HCT116 (cell line): ENCODE measurements around the gene PPT2. TPM values are rescaled to one million over a fixed set of nuclear protein-coding genes. Genes with fewer than 3 reads are reported as not detected.

Source experiments
- ATAC-seq: fragments of 200-7000 bp; cut with Tn5 transposase; 2 replicates; pipeline ENCODE4 v1.9.1; 2020; ENCODE audit warnings: mild to moderate bottlenecking, moderate library complexity
- BruUV-seq: library from RNA; stranded (reverse); fragments of 400-500 nt; replicated peaks from 2 replicates; lab custom pipeline; 2021; lab: Mats Ljungman, UMichigan
- CTCF ChIA-PET: fragments of 300-600 bp; sonication (Branson Sonifier 250); formaldehyde crosslinking; loops from one replicate; lab custom pipeline; 2021; ENCODE audit warnings: antibody characterized with exemption; lab: Charles Lee
- POLR2A ChIA-PET: fragments of 300-600, 350-600 bp; sonication (Branson Sonifier 250); formaldehyde crosslinking; loops from one replicate; lab custom pipeline; 2021; ENCODE audit warnings: antibody characterized with exemption; lab: Charles Lee
- RAD21 ChIA-PET, 2 experiments: fragments of 300-600 bp; sonication (Branson Sonifier 250); formaldehyde crosslinking; loops; one replicate each; lab custom pipeline; 2023; ENCODE audit warnings: low total read pairs in 2 of 2; ENCODE audit not compliant: uncharacterized antibody in 2 of 2, unreplicated experiment in 2 of 2, low non-redundant PET in 1 of 2; lab: Charles Lee
- DNase-seq: peaks from one replicate; pipeline ENCODE4 v3.0.0-alpha.2; 2010; ENCODE audit warnings: low read depth, low spot score
- H2AFZ ChIP-seq: fragments of 200-600 bp; shearing (Covaris generic), sonication (generic); 2 replicates; pipeline ENCODE4 v1.6.1; 2017; ENCODE audit warnings: low read depth, mixed run types, mixed read lengths, antibody characterized with exemption, low read length; ENCODE audit not compliant: poor library complexity, severe bottlenecking
- H3K27ac ChIP-seq: 2 replicates; pipeline ENCODE4 v1.5.1; 2012; ENCODE audit warnings: low read depth, low read length
- H3K27me3 ChIP-seq: fragments of 200-600 bp; sonication (generic); 2 replicates; pipeline ENCODE4 v1.6.1; 2016; ENCODE audit warnings: mixed run types, low read length, mixed read lengths; ENCODE audit not compliant: insufficient read depth
- H3K36me3 ChIP-seq, 2 experiments: fragments of 200-500 bp in 1 of 2; fragments of 200-600 bp in 1 of 2; sonication (Bioruptor generic) in 1 of 2; sonication (generic) in 1 of 2; 2 replicates each; pipeline versions ENCODE4 v1.5.1 to v1.6.1; 2014 to 2016; ENCODE audit warnings: low read length in 2 of 2, inconsistent platforms in 1 of 2, mixed read lengths in 1 of 2, mixed run types in 1 of 2; ENCODE audit not compliant: insufficient read depth in 2 of 2, control insufficient read depth in 1 of 2
- H3K4me1 ChIP-seq, 2 experiments: fragments of 200-600 bp in 1 of 2; sonication (generic) in 1 of 2; 2 replicates each; pipeline versions ENCODE4 v1.5.1 to v1.6.1; 2012 to 2017; ENCODE audit warnings: low read length in 2 of 2, inconsistent platforms in 1 of 2, mild to moderate bottlenecking in 1 of 2, mixed read lengths in 1 of 2, mixed run types in 1 of 2, moderate library complexity in 1 of 2; ENCODE audit not compliant: insufficient read depth in 2 of 2, control insufficient read depth in 1 of 2
- H3K4me2 ChIP-seq: fragments of 200-600 bp; sonication (generic); 2 replicates; pipeline ENCODE4 v1.6.1; 2017; ENCODE audit warnings: mixed run types, low read length, mixed read lengths
- H3K4me3 ChIP-seq, 2 experiments: fragments of 200-600 bp in 1 of 2; sonication (generic) in 1 of 2; replicated peaks in 1 of 2; 2 replicates each; pipeline ENCODE4 v1.5.1; 2011 to 2016; ENCODE audit warnings: low read length in 2 of 2, control low read depth in 1 of 2, low read depth in 1 of 2, mild to moderate bottlenecking in 1 of 2, mixed read lengths in 1 of 2, mixed run types in 1 of 2
- H3K79me2 ChIP-seq: fragments of 200-600 bp; sonication (generic); 2 replicates; pipeline ENCODE4 v1.6.1; 2017; ENCODE audit warnings: mild to moderate bottlenecking, mixed run types, low read length, moderate library complexity, mixed read lengths; ENCODE audit not compliant: insufficient read depth
- H3K9ac ChIP-seq: fragments of 200-600 bp; sonication (generic); 2 replicates; pipeline ENCODE4 v1.6.1; 2016; ENCODE audit warnings: low read length, mixed read lengths
- H3K9me2 ChIP-seq: fragments of 200-600 bp; sonication (generic), shearing (Covaris generic); 2 replicates; pipeline ENCODE4 v1.6.1; 2017; ENCODE audit warnings: mixed run types, mild to moderate bottlenecking, moderate library complexity; ENCODE audit not compliant: insufficient read depth
- H3K9me3 ChIP-seq, 2 experiments: fragments of 200-500 bp in 1 of 2; fragments of 200-600 bp in 1 of 2; sonication (Bioruptor generic) in 1 of 2; sonication (generic) in 1 of 2; 2 replicates each; pipeline ENCODE4 v1.6.1; 2014 to 2017; ENCODE audit warnings: low read length in 2 of 2, mixed read lengths in 2 of 2, inconsistent platforms in 1 of 2, low read depth in 1 of 2, mild to moderate bottlenecking in 1 of 2, mixed run types in 1 of 2, moderate library complexity in 1 of 2; ENCODE audit not compliant: control insufficient read depth in 1 of 2, insufficient read depth in 1 of 2
- H4K20me1 ChIP-seq: fragments of 200-600 bp; sonication (generic), shearing (Covaris generic); 2 replicates; pipeline ENCODE4 v1.6.1; 2017; ENCODE audit warnings: mixed run types, mild to moderate bottlenecking, moderate library complexity; ENCODE audit not compliant: insufficient read depth
- CBX3 ChIP-seq: IDR thresholded peaks from 2 replicates; pipeline ENCODE4 v1.6.1; 2012; ENCODE audit warnings: low read depth
- EGR1 ChIP-seq: IDR thresholded peaks from 2 replicates; pipeline ENCODE4 v1.6.1; 2012; ENCODE audit warnings: low read depth
- EZH2 ChIP-seq: fragments of 200-600 bp; sonication (generic); IDR thresholded peaks from 2 replicates; pipeline ENCODE4 v1.6.1; 2017; ENCODE audit warnings: antibody characterized with exemption, mixed run types
- FOSL1 ChIP-seq: IDR thresholded peaks from 2 replicates; pipeline ENCODE4 v1.6.1; 2012; ENCODE audit warnings: low read depth
- POLR2AphosphoS5 ChIP-seq: IDR thresholded peaks from 2 replicates; pipeline ENCODE4 v1.6.1; 2011; ENCODE audit warnings: mild to moderate bottlenecking, low read depth, low read length, moderate library complexity
- RAD21 ChIP-seq: IDR thresholded peaks from 2 replicates; pipeline ENCODE4 v1.6.1; 2012; ENCODE audit warnings: low read depth, mild to moderate bottlenecking
- SRF ChIP-seq: IDR thresholded peaks from 2 replicates; pipeline ENCODE4 v1.6.1; 2012; ENCODE audit warnings: low read depth
- YY1 ChIP-seq: IDR thresholded peaks from 2 replicates; pipeline ENCODE4 v1.6.1; 2011; ENCODE audit warnings: low read length, low read depth, moderate library complexity, mild to moderate bottlenecking; ENCODE audit not compliant: insufficient replicate concordance; ENCODE audit errors: extremely low read depth
- ZNF274 ChIP-seq: fragments of 200-500 bp; sonication (Bioruptor generic); IDR thresholded peaks from 2 replicates; pipeline ENCODE4 v1.6.1; 2014; ENCODE audit warnings: mild to moderate bottlenecking, low read depth, low read length, inconsistent platforms
- intact Hi-C: fragments of 100-400 bp; cut with micrococcal nuclease; formaldehyde crosslinking; loops from 2 replicates; pipeline ENCODE4 v1.10.0; 2022
- total RNA-seq: library from RNA; stranded (reverse); gene quantifications from one replicate; pipeline ENCODE4 v1.2.1, GENCODE V29; 2021; ENCODE audit not compliant: unreplicated experiment
- TF ChIP-seq, protein P1 (sequence below), 3 experiments: fragments of 200-600 bp in 1 of 3; sonication (generic) in 1 of 3; IDR thresholded peaks in 2 of 3; conservative IDR thresholded peaks in 1 of 3; 2 replicates each; pipeline ENCODE4 v1.5.1; 2012 to 2017; ENCODE audit warnings: low read depth in 2 of 3, low read length in 2 of 3, antibody characterized with exemption in 1 of 3, borderline replicate concordance in 1 of 3, control low read depth in 1 of 3, mild to moderate bottlenecking in 1 of 3, mixed read lengths in 1 of 3, mixed run types in 1 of 3, moderate library complexity in 1 of 3; ENCODE audit not compliant: insufficient read depth in 1 of 3
- TF ChIP-seq, protein P2 (sequence below): IDR thresholded peaks from 2 replicates; pipeline ENCODE4 v1.6.1; 2011; ENCODE audit warnings: mild to moderate bottlenecking, low read length, moderate library complexity; ENCODE audit not compliant: insufficient replicate concordance; ENCODE audit errors: extremely low read depth

PPT2 gene
- total RNA-seq, 1 experiment from 2014 or later = 21.0 TPM

GRCh38 chr6:32127717-32128592 is 26.0 kb upstream of the PPT2 start, which contains the start of gene ATF6B:
Gene ATF6B (minus strand): TSS chr6:32128246. CDS start chr6:32128207, 39 bp downstream.
- Histone ChIP-seq H2AFZ (no peak within 1 kb of the TSS), H4K20me1 (no peaks in the 10 kb centered on the region), H3K36me3 (peaks cover 0 to 2% of the 10 kb centered on the region in 2 experiments; a peak in 1 of 4 replicates), H3K27me3 (no peaks in the 10 kb centered on the region), H3K4me2 (peak within 1 kb of the TSS; percentile 86), H3K9ac (peak within 1 kb of the TSS; percentile 93), H3K27ac (peak within 1 kb of the TSS; percentile 92), H3K9me3 (no peaks in the 10 kb centered on the region), H3K4me3 (peak within 1 kb of the TSS; percentile 94 to 100), H3K79me2 (peaks cover 27% of the 10 kb centered on the region), H3K9me2 (no peaks in the 10 kb centered on the region), H3K4me1 (peaks cover 24 to 31% of the 10 kb centered on the region in 2 experiments)
- TF ChIP-seq POLR2AphosphoS5 (peak; percentile 53), YY1 (peak; percentile 91), CBX3 (no peak)
- intact Hi-C loops = no loop called here
- BruUV-seq = TSS peak; percentile 18
- ChIA-PET CTCF (interaction anchor here (0.5 to 1.8 kb wide), 6 partner anchors 9 to 68 kb away, joined by 3 to 18 read pairs (median 4); no protein-coding TSS in a partner anchor), RAD21 (interaction anchor here in 1 of 2 experiments (1.2 to 1.9 kb wide), 2 partner anchors 9 to 68 kb away, joined by 3 to 4 read pairs; no protein-coding TSS in a partner anchor), POLR2A (interaction anchor here (0.6 to 1.9 kb wide), 7 partner anchors 15 to 844 kb away, joined by 3 to 10 read pairs (median 4); partner anchors contain the start of gene PBX2)
- DNase-seq (peak; percentile 98), ATAC-seq (peak; percentile 89)

DNA sequence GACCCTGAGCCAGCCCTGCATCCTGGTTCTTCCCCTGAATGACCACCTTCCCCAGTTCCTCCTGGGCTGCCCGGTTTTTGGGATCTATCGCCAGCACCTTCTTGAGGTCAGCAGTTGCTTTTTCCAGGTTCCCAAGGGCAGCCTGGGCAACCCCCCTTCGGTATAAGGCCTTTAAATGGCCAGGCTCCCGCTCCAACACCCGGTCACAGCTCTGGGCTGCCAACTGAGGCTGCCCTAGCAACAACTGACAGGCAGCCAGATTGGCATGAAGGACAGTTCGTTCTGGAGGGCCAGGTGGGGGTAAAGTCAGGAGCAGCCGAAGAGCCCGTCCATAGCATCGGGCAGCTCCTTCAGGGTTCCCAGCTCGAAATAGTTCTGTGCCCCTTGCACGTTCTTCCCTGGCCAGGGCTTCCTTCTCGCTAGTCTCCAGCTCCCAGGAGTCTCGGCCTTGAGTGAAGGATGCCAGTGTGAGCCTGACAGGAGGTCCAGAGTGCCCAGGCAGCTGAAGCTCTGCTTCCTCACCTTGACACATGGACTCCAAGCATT is 25.1 kb upstream of the PPT2 start:
- BruUV-seq = no TSS peak
- Histone ChIP-seq H3K4me3 (peak overlapping the region; percentile 94 to 100), H3K36me3 (peaks cover 0 to 2% of the 10 kb centered on the region in 2 experiments; a peak in 1 of 4 replicates), H3K79me2 (peaks cover 27% of the 10 kb centered on the region), H2AFZ (no peak overlapping the region), H3K4me2 (peak overlapping the region; percentile 86), H3K9me2 (no peaks in the 10 kb centered on the region), H3K27me3 (no peaks in the 10 kb centered on the region), H3K27ac (peak overlapping the region; percentile 92), H4K20me1 (no peaks in the 10 kb centered on the region), H3K4me1 (peaks cover 24 to 31% of the 10 kb centered on the region in 2 experiments), H3K9me3 (no peaks in the 10 kb centered on the region), H3K9ac (peak overlapping the region; percentile 73)
- CTCF ChIA-PET = interaction anchor here (0.7 to 2.0 kb wide), 5 partner anchors 10 to 67 kb away, joined by 3 to 18 read pairs (median 7); no protein-coding TSS in a partner anchor
- intact Hi-C loops = no loop called here
- RAD21 ChIA-PET = interaction anchor here (0.6 to 1.9 kb wide), 3 partner anchors 10 to 67 kb away, joined by 3 to 4 read pairs (median 4); no protein-coding TSS in a partner anchor
- no peak for ATAC-seq
- DNase-seq = no peak
- POLR2A ChIA-PET = interaction anchor here (0.5 to 1.9 kb wide), 7 partner anchors 14 to 850 kb away, joined by 3 to 10 read pairs (median 5); no protein-coding TSS in a partner anchor
- TF ChIP-seq, protein P1, sequence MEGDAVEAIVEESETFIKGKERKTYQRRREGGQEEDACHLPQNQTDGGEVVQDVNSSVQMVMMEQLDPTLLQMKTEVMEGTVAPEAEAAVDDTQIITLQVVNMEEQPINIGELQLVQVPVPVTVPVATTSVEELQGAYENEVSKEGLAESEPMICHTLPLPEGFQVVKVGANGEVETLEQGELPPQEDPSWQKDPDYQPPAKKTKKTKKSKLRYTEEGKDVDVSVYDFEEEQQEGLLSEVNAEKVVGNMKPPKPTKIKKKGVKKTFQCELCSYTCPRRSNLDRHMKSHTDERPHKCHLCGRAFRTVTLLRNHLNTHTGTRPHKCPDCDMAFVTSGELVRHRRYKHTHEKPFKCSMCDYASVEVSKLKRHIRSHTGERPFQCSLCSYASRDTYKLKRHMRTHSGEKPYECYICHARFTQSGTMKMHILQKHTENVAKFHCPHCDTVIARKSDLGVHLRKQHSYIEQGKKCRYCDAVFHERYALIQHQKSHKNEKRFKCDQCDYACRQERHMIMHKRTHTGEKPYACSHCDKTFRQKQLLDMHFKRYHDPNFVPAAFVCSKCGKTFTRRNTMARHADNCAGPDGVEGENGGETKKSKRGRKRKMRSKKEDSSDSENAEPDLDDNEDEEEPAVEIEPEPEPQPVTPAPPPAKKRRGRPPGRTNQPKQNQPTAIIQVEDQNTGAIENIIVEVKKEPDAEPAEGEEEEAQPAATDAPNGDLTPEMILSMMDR (IDR thresholded peaks at IDR 0.05 in 2 of 3, conservative IDR thresholded peaks at IDR 0.05 in 1 of 3; ENCODE audit: borderline replicate concordance in 1 of 3, insufficient read depth in 1 of 3, low read depth in 2 of 3, low read length in 2 of 3) = no peak
- TF ChIP-seq SRF (no peak), EZH2 (no peak), ZNF274 (no peak), RAD21 (no peak), EGR1 (no peak), FOSL1 (no peak), POLR2AphosphoS5 (no peak), YY1 (no peak)
- TF ChIP-seq, protein P2, sequence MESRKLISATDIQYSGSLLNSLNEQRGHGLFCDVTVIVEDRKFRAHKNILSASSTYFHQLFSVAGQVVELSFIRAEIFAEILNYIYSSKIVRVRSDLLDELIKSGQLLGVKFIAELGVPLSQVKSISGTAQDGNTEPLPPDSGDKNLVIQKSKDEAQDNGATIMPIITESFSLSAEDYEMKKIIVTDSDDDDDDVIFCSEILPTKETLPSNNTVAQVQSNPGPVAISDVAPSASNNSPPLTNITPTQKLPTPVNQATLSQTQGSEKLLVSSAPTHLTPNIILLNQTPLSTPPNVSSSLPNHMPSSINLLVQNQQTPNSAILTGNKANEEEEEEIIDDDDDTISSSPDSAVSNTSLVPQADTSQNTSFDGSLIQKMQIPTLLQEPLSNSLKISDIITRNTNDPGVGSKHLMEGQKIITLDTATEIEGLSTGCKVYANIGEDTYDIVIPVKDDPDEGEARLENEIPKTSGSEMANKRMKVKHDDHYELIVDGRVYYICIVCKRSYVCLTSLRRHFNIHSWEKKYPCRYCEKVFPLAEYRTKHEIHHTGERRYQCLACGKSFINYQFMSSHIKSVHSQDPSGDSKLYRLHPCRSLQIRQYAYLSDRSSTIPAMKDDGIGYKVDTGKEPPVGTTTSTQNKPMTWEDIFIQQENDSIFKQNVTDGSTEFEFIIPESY = no peak
